Adrenal gland (tissue), 19 donors: ENCODE results near the gene DEK. TPM values are rescaled to one million over a fixed set of nuclear protein-coding genes. Genes with fewer than 3 reads are reported as not detected.
"Not testable (repeated sequence)": the region's sequence is repeated elsewhere in the genome, so short reads cannot be mapped to it uniquely, and the experiment has no call there.

Source experiments
- DNase-seq, 7 donors: peaks; one replicate each; pipeline ENCODE4 v3.0.0-alpha.2; 2019 to 2020
- H3K27ac ChIP-seq, 5 donors: fragments of 200-600 bp; sonication (generic) in 4 of 5; 1 replicate in 3 of 5; 2 replicates in 2 of 5; pipeline versions ENCODE4 v1.5.1 to v1.8.0; 2016 to 2020; ENCODE audit warnings: mild to moderate bottlenecking in 1 of 5
- H3K27me3 ChIP-seq: fragments of 200-600 bp; 2 replicates; pipeline ENCODE4 v1.8.0; 2021
- H3K36me3 ChIP-seq, 2 donors: fragments of 200-600 bp; replicated peaks in 1 of 2; 1 replicate in 1 of 2; 2 replicates in 1 of 2; pipeline versions ENCODE4 v1.5.1 to v1.8.0; 2018 to 2022
- H3K4me1 ChIP-seq, 2 donors: fragments of 200-600 bp; replicated peaks in 1 of 2; 1 replicate in 1 of 2; 2 replicates in 1 of 2; pipeline versions ENCODE4 v1.5.1 to v1.8.0; 2018 to 2021
- H3K4me3 ChIP-seq, 4 donors: fragments of 200-600 bp; sonication (generic) in 3 of 4; one replicate each; pipeline ENCODE4 v1.5.1; 2016 to 2018
- H3K9me3 ChIP-seq, 3 donors: fragments of 200-600 bp; sonication (generic) in 1 of 3; replicated peaks in 1 of 3; 1 replicate in 2 of 3; 2 replicates in 1 of 3; pipeline versions ENCODE4 v1.5.1 to v1.8.0; 2016 to 2021
- CTCF ChIP-seq, 6 experiments: fragments of 450-650 bp in 4 of 6; fragments of 200-600 bp in 2 of 6; sonication (generic) in 1 of 6; IDR thresholded peaks; 1 replicate in 5 of 6; 2 replicates in 1 of 6; pipeline versions ENCODE4 v1.5.1 to v1.8.0; 2016 to 2021; ENCODE audit warnings: antibody characterized with exemption in 6 of 6, mild to moderate bottlenecking in 2 of 6, moderate library complexity in 1 of 6
- POLR2A ChIP-seq, 2 donors: fragments of 450-650 bp; IDR thresholded peaks; one replicate each; pipeline ENCODE4 v1.6.1; 2017; ENCODE audit warnings: antibody characterized with exemption in 2 of 2, mild to moderate bottlenecking in 2 of 2, moderate library complexity in 1 of 2
- WGBS, 4 donors: extraction: QIAGEN DNeasy Blood & Tissue Kit in 2 of 4; methylation state at CpG; one replicate each; pipeline versions ENCODE4 v1.1.5 to v1.1.7; 2013 to 2017; 5-methylcytosine and 5-hydroxymethylcytosine counted together
- intact Hi-C, 2 donors: fragments of 100-400 bp; cut with DNase I; formaldehyde crosslinking; loops; one replicate each; pipeline versions ENCODE4 v1.14.1 to v1.15.0; 2022 to 2023
- long read RNA-seq, 10 donors: library from polyadenylated mRNA in 3 of 10; unstranded in 2 of 10; stranded (forward) in 1 of 10; transcript quantifications; one replicate each; pipeline ENCODE4 v2.0.0 and lab custom pipeline, GENCODE V29; 2021 to 2026
- polyA plus RNA-seq, 3 donors: library from polyadenylated mRNA; stranded (reverse); fragments of 200-250 nt in 2 of 3; fragments of 350-450 nt in 1 of 3; fragmentation: Illumina TruSeq in 1 of 3; extraction: RNeasy Lipid Tissue Mini Kit (QIAGEN cat#74804) in 1 of 3; gene quantifications; one replicate each; pipeline ENCODE4 v1.2.3, GENCODE V29; 2013 to 2014
- total RNA-seq, 9 donors: library from RNA; depleted of rRNA in 4 of 9; stranded (reverse); fragments of >200 nt in 4 of 9; fragments of 120-200 nt in 1 of 9; fragmentation: NEBNext Ultra II Directional in 1 of 9; extraction: Animal tissue kit (Norgen Biotek cat#: 25700) in 1 of 9; gene quantifications; one replicate each; pipeline versions ENCODE4 v1.1.0 to v1.2.4, GENCODE V29; 2013 to 2023
- donor health status: healthy with polysubstance abuse.
- donor health status: Bipolar disorder and iron deficiency.
- donor health status: DM: yes; HTN: yes; CAD: no.
- donor health status: DM: no; HTN: no; CAD: no.
- donor health status: DM: no; HTN: no; CAD: no.
- donor health status: DM: yes; HTN: yes; CAD: no.

Gene DEK
- total RNA-seq (100 to 1,000 TPM in 1 of 9 donors, 10 to 100 TPM in 8; 56.7 to 103 (median 62.6) TPM), polyA plus RNA-seq (10 to 100 TPM; 15.7 to 67.1 (median 25.9) TPM)
- long read RNA-seq, donor 1, transcript DEK-202 (11 exons, 3,427 nt), result major isoform, 10 of 30 reads
- long read RNA-seq, donor 1, partial matches to known transcripts, result 17 of 30 reads
- long read RNA-seq, donor 1, other reads (novel, unspliced or antisense), result 0 of 30 reads
- long read RNA-seq, donor 2, transcript DEK-202 (11 exons, 3,427 nt), result major isoform, 7 of 8 reads
- long read RNA-seq, donor 2, partial matches to known transcripts, result 0 of 8 reads
- long read RNA-seq, donor 2, other reads (novel, unspliced or antisense), result 0 of 8 reads
- long read RNA-seq, donor 3, transcript DEK-202 (11 exons, 3,427 nt), result major isoform, 6 of 6 reads
- long read RNA-seq, donor 3, partial matches to known transcripts, result 0 of 6 reads
- long read RNA-seq, donor 3, other reads (novel, unspliced or antisense), result 0 of 6 reads
- long read RNA-seq, donor 4, transcript DEK-202 (11 exons, 3,427 nt), result major isoform, 15 of 63 reads
- long read RNA-seq, donor 4, partial matches to known transcripts, result 45 of 63 reads
- long read RNA-seq, donor 4, other reads (novel, unspliced or antisense), result 2 of 63 reads
- long read RNA-seq, donor 5, transcript DEK-202 (11 exons, 3,427 nt), result major isoform, 99 of 116 reads
- long read RNA-seq, donor 5, partial matches to known transcripts, result 6 of 116 reads
- long read RNA-seq, donor 5, other reads (novel, unspliced or antisense), result 10 of 116 reads
- long read RNA-seq, donor 6, transcript DEK-202 (11 exons, 3,427 nt), result major isoform, 6 of 53 reads
- long read RNA-seq, donor 6, partial matches to known transcripts, result 43 of 53 reads
- long read RNA-seq, donor 6, other reads (novel, unspliced or antisense), result 4 of 53 reads
- long read RNA-seq, donor 7, partial matches to known transcripts, result 11 of 16 reads
- long read RNA-seq, donor 7, other reads (novel, unspliced or antisense), result 0 of 16 reads
- long read RNA-seq, donor 8, transcript DEK-202 (11 exons, 3,427 nt), result major isoform, 11 of 39 reads
- long read RNA-seq, donor 8, partial matches to known transcripts, result 28 of 39 reads
- long read RNA-seq, donor 8, other reads (novel, unspliced or antisense), result 0 of 39 reads
- long read RNA-seq, donor 9, transcript DEK-202 (11 exons, 3,427 nt), result major isoform, 5 of 12 reads
- long read RNA-seq, donor 9, partial matches to known transcripts, result 6 of 12 reads
- long read RNA-seq, donor 9, other reads (novel, unspliced or antisense), result 0 of 12 reads
- long read RNA-seq, donor 10, transcript DEK-202 (11 exons, 3,427 nt), result major isoform, 8 of 22 reads
- long read RNA-seq, donor 10, partial matches to known transcripts, result 14 of 22 reads
- long read RNA-seq, donor 10, other reads (novel, unspliced or antisense), result 0 of 22 reads

GRCh38 chr6:18264219-18264922 lies at the start of gene DEK:
Gene DEK (minus strand): TSS chr6:18264530. CDS start chr6:18263987, 543 bp downstream.
- peak within 1 kb of the TSS; percentile 93 to 100 (median 98) for H3K27ac ChIP-seq
- intact Hi-C loops, result loop anchor here (10.0 kb wide), 1 partner anchor 110 kb away; the partner anchor contains the start of genes KDM1B (in 2 of the 2) and TPMT (in 2 of the 2)
- H3K9me3 ChIP-seq, result no peaks in the 10 kb centered on the region
- H3K4me3 ChIP-seq, result peak within 1 kb of the TSS; percentile 75 to 100 (median 90)
- H3K4me1 ChIP-seq, result peaks cover 9 to 28% of the 10 kb centered on the region in 2 donors
- DNase-seq, result peak; percentile 85 to 94 (median 89)
- no peaks in the 10 kb centered on the region for H3K27me3 ChIP-seq
- 0 to 1% (median 0%) methylated on average over 21 to 113 of the region's 113 CpGs for WGBS, 4 donors
- TF ChIP-seq POLR2A (IDR thresholded peaks at IDR 0.05) (peak; percentile 52 to 62), CTCF (IDR thresholded peaks at IDR 0.05) (peak in 5 of 6 experiments; percentile 44 to 64 (median 51))
- H3K36me3 ChIP-seq, result no peaks in the 10 kb centered on the region

- Histone ChIP-seq H3K4me3 (no peak overlapping the region), H3K9me3 (no peaks in the 10 kb centered on the region), H3K27me3 (no peaks in the 10 kb centered on the region), H3K36me3 (no peaks in the 10 kb centered on the region), H3K4me1 (no peaks in the 10 kb centered on the region), H3K27ac (no peak overlapping the region)
- no peak for DNase-seq
- intact Hi-C loops, result no loop called here
- TF ChIP-seq POLR2A (IDR thresholded peaks at IDR 0.05) (no peak), CTCF (IDR thresholded peaks at IDR 0.05) (no peak)
Observed at GRCh38 chr6:18312368-18312767, 48.0 kb upstream of the DEK start.

- H3K4me3 ChIP-seq, H3K4me1 ChIP-seq, H3K9me3 ChIP-seq, H3K27me3 ChIP-seq, H3K36me3 ChIP-seq, H3K27ac ChIP-seq, DNase-seq, intact Hi-C loops: not testable (repeated sequence)
- 68 to 90% (median 71%) methylated on average over 8 of the region's 8 CpGs for WGBS, 4 donors
Observed at GRCh38 chr6:18310010-18310409, 45.7 kb upstream of the DEK start.

GRCh38 chr6:18309046-18309445 lies 44.7 kb upstream of the DEK start:
- no peaks in the 10 kb centered on the region for H3K4me1 ChIP-seq
- no peaks in the 10 kb centered on the region for H3K27me3 ChIP-seq
- H3K27ac ChIP-seq, result no peak overlapping the region
- DNase-seq, result no peak
- no peak for TF ChIP-seq CTCF (IDR thresholded peaks at IDR 0.05)
- no peak for TF ChIP-seq POLR2A (IDR thresholded peaks at IDR 0.05)
- WGBS, 4 donors, result 78 to 92% (median 82%) methylated on average over 5 of the region's 5 CpGs
- intact Hi-C loops, result no loop called here
- H3K9me3 ChIP-seq, result no peaks in the 10 kb centered on the region
- H3K4me3 ChIP-seq, result no peak overlapping the region
- no peaks in the 10 kb centered on the region for H3K36me3 ChIP-seq
